OCI-LY1 (cell line): ENCODE measurements around the gene OR10A6.

Experiments used
- CTCF ChIP-seq: fragments of 200-600 bp; sonication (generic), shearing (Covaris generic); IDR thresholded peaks from 2 replicates; pipeline ENCODE4 v1.5.1; 2017; ENCODE audit warnings: mild to moderate bottlenecking, antibody characterized with exemption, low read length, moderate library complexity, mixed read lengths
- EZH2 ChIP-seq: fragments of 200-600 bp; sonication (generic), shearing (Covaris generic); IDR thresholded peaks from 2 replicates; pipeline ENCODE4 v1.8.0; 2017; ENCODE audit warnings: borderline replicate concordance, mixed run types, mild to moderate bottlenecking, antibody characterized with exemption, low read length, moderate library complexity, mixed read lengths

GRCh38 chr11:7899418-7899817 lies 31.6 kb downstream of the OR10A6 start:
- TF ChIP-seq CTCF (no peak), EZH2 (no peak)
